GM20431 (cell line): ENCODE data around the gene TANK.
"Not testable (repeated sequence)": the region's sequence is repeated elsewhere in the genome, so short reads cannot be mapped to it uniquely, and the experiment has no call there.

Experiments
- in situ Hi-C: fragments of 300-500 bp; cut with MseI, MboI; formaldehyde crosslinking; loops from one replicate; pipeline ENCODE4 v1.15.0; 2020; ENCODE audit warnings: low sequenced_read_pairs; ENCODE audit not compliant: unreplicated experiment

Gene TANK

DNA sequence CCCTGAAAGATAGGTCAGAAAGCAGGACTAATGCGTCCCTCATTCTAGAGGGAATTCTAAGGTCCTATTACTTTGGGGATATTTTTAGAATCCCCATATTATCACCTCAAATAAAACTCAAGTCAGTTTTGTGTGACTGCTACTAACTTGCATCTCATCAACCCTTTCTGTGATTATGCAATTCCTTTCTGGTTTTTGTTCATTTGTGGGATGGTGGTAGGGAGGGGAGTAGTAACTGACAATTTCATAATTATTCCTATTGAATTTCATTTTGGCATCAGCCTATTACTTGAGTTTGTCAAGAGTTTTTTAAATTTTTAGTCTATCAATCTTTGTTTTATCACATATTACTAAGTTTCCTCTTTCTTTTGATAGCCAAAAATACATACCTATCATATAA lies 28.4 kb upstream of the TANK start:
- in situ Hi-C loops = no loop called here

DNA sequence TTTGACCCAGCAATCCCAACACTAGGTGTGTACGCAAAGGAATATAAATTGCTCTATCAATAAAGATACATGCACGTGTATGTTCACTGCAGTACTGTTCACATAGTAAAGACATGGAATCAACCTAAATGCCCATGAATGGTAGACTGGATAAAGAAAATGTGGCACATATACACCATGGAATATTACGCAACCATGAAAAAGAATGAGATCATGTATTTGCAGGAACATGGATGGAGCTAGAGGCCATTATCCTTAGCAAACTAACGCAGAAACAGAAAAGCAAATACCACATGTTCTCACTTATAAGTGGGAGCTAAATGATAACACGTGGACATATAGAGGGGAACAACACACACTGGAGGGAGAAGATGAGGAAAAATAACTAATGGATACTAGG lies 27.8 kb upstream of the TANK start:
- in situ Hi-C loops = not testable (repeated sequence)

DNA sequence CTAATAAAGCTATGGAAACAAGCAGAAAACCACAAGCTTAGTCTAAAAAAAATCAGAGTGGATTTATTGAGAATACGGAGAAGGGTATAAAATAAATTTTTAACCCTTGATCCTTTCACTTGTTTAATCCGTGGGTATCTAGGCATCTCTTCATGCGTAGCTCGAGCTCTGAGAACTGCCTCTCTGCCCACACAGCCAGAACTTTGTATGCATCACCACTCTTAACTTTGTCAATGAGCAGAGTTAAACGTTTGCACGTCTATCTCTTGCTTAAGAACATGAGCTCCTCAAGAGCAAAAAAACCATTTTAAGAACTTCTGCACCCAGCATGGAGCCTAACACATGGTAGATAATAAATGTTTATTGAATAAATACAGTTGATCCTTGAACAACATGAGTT lies 26.9 kb upstream of the TANK start:
- in situ Hi-C loops = no loop called here

- in situ Hi-C loops = no loop called here
These were observed 25.4 kb upstream of the TANK start for GRCh38 chr2:161134547-161135518.

DNA sequence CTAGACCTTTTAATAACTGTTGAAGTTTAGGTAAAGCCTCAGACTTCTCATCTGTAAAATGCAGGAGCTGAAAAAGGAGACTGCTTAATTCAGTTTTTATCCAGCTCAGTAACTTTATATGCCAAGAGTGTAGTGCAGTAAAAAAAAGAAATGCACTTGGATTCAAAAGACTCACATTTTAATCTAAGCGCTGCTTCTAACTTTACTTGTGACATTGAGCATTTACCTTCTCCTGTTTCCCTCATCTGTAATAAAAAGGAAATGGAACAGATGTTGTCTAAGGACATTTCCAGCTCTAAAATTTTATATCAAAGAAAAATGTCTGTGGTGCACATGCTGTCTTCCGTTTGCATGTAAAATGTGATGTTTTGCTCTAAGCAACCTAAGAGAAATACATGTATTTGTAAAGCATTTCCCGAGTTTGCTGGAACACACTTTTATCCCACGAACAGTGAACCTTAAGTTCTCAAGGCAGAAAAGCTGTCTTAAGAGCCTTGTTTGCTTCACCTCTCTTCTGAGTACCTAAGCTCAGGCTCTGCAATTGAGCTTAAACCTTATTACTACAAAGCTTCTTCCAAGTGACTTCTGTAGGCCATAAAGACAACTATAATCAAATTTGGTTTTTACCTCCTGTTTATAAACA lies 24.2 kb upstream of the TANK start:
- in situ Hi-C loops = no loop called here

DNA sequence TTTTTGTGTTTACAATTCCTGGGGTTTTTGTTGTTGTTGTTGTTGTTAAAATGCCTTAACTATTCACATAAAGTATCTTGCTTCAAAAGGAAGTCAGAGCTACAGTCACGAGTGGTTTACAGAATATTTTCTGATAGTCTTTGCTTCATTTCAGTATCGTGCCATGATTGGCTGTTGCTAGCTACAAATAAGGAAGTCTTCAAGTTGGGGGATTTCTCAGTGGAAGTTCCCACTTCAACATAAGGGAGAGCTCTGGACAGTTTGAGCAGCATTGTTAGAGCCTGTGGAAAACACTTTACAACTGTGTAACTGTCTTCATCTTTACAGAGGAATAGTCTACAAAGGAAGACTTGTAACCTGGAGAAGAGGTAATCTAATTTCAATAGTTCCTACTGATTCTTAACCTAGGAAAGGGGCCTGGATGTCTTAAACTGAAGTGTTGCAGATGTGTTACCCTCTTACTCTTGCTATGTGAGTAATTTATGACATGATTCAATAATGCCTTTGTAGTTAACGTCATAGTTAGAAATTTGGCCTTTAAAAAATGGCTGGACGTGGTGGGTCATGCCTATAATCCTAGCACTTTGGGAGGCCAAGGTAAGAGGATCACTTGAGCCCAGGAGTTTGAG lies 23.4 kb upstream of the TANK start:
- in situ Hi-C loops = no loop called here

DNA sequence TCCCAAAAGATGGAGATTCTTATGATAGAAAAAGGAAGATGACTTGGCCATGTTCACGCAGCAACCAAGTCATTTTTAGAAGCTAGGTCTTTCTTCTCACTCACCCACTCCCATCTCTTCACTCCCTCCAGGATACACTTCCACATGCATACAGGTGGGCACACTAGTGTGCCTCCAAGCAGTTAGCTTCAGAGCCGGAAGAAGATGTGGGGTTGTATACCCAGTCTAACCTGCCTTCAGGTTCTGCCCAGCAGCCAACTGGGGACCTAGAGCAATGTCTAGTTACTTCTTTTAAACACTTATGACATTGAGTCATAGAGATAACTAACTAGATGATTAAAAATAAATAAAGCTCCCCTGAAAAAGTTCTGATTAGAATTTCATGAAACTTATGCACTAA lies 21.8 kb upstream of the TANK start:
- in situ Hi-C loops = no loop called here

DNA sequence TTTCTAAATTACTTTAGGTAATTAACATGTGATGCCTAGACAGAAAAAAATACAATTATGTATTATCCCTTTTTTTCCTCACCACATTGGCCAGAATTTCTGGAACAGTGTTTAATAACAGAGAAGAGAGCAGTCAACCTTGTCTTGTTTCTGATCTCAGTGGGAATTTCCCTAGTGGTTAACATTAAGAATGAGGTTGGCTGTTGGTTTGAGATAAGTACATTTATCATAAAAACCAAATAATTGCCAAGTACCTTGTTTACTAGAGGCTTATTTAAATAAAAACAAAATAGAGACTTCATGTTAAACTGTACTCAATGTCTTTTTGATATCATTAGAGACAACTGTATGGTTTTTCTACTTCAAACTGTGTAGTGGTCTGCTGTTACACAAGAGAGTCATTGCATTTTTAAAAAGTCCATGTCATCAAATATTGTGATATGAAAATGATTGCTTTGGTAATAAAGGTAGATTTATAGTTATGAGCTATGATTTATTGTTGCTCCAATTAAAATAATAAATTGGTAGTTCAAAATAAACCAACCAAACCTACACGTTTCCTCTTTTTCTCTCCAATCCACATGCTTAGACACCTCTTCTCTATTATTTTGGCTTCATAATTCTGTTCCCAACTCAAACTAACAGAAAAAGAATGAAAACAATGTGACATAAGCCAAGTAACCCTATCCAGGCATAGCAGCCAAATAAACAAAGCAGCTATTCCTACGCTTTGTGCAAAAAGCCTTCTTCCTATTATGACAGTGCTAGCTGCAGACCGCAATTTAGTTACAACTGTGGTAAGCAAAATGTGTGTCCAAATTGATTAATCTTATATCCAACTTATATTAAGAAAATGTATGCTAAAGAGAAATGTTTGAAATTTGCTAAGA lies 20.9 kb upstream of the TANK start:
- in situ Hi-C loops = no loop called here

- in situ Hi-C loops = no loop called here
These were observed 19.2 kb upstream of the TANK start for GRCh38 chr2:161141033-161141432.

DNA sequence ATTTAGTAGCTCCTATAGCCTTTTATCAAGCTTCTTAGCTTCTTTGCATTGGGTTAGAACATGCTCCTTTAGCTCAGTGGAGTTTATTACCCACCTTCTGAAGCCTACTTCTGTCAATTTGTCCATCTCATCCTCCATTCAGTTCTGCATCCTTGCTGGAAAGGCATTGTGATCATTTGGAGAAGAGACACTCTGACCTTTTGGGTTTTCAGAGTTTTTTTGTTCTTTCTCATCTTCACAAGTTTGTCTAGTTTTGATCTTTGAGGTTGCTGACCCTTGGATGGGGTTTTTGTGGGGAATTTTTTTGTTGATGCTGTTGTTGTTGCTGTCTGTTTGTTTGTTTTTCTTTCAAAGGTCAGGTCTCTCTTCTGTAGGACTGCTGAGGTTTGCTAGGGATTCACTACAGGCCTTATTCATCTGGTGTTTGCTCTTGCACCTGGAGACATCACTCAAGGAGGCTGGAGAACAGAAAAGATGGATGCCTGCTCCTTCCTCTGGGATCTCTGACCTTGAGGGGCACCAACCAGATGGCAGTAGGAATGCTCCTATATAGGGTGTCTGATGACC lies 13.9 kb upstream of the TANK start:
- in situ Hi-C loops = no loop called here

DNA sequence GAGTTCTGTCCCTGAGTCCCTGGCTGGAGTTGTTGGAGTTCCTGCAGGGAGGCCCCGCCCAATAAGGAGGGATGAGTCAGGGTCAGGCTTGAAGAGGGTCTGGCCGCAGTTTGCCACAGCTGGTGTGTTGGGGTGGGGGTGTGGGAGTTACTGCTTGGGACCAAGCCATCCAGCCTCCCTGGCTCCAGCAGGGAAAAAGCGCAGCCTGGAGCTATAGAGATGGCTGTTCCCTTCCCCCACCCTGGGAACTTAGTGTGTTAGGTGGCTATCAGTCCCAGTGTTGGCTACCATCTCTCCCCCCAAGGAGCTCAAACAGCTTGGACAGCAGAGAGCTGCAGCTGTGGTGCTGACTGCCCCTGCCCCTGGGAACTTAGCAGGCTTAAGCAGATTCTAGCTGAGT lies 13.2 kb upstream of the TANK start:
- in situ Hi-C loops = no loop called here

- in situ Hi-C loops = no loop called here
These were observed 12.4 kb upstream of the TANK start for GRCh38 chr2:161147856-161148255.

DNA sequence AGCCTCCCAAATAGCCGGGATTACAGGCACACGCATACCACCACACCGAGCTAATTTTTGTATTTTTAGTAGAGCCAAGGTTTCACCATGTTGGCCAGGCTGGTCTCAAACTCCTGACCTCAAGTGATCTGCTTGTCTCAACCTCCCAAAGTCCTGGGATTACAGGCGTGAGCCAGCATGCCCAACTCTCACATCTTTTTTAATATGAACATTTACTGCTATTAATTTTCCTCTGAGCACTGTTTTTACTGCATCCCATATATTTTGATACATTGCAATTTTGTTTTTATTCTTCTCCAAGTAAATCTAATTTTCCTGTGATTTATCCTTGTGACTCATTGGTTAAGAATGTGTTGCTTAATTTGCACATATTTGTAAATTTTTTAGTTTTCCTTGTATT lies 9.5 kb upstream of the TANK start:
- in situ Hi-C loops = no loop called here

GRCh38 chr2:161152302-161152701 lies 7.9 kb upstream of the TANK start:
- in situ Hi-C loops = no loop called here

DNA sequence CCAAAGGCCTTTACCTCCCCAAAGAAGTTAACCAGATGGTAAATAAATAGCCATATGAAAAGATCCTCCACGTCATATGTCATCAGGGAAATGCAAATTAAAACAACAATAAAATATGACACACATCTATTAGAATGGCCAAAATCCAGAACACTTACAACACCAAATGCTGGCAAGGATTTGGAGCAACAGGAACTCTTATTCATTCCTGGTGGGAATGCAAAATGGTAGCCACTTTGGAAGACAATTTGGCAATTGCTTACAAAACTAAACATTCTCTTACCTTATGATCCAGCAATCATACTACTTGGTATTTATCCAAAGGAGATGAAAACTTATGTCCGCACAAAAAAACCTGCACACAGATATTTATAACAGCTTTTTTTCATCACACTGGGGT lies 1.3 kb upstream of the TANK start:
- in situ Hi-C loops = no loop called here

GRCh38 chr2:161159456-161160225 lies 587 bp upstream of the TANK start:
- in situ Hi-C loops = no loop called here

DNA sequence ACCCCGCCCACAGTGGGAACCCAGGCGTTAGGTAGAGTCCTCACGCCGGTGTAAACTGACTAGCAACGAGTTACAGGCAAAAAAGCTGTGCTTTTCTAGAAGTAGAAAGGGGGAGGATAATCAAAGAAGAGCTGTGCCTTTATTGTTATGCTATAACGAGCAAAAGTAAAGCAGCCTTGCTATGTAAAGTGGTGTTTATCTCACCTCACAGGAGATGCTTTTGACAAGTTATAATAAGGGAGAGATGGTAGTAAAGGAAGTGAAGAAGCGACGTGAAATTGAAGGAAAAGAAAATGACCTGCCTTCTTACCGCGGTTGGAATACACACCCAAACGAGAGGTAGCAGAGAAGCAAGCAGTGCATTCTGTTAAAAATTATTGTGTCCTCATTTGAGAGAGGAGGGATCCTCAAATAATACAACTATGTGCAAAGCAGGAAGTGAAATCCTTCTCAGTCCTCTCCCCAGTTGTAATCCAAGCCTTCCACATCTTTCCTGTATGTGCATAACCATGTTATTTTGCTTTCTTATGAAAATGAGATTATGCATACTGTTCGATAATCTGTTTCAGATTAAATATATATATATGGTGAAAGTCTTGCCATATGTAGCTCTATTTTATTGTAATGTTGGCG lies 962 bp downstream of the TANK start:
- in situ Hi-C loops = no loop called here

DNA sequence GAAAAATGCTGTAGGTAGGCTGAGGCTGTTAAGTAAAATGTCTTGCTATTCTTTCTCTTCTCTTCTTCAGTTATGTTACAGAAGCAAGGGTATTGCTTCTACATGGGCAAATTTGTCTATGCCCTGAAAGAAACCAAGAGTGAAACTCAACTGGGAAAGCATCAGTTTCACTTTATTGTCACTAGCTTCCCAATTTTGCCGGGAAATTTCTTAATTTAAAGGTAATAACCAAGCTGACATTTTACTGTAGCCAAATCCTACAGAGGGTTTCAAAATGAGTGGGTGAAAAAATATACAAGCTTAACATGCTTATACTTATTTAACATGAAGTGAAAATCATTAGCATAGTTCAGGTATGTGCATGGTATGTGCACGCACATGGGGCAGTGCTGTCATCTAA lies 3.2 kb downstream of the TANK start:
- in situ Hi-C loops = no loop called here

- in situ Hi-C loops = no loop called here
These were observed 3.9 kb downstream of the TANK start for GRCh38 chr2:161164161-161164560.
